Activated T-helper 1 cell treated with anti-CD3 and anti-CD28 coated beads, Interleukin-12 subunit alpha, Interleukin-12 subunit beta, Interleukin-2, Interleukin-4 antibody, amounts not matched to agents 30 ng/mL and 10 ng/mL and 1 ng/mL, durations not matched to agents 14 hours and 24 hours and 36 hours (primary cell): ENCODE data around the gene TMEM63A. TPM values are rescaled to one million over a fixed set of nuclear protein-coding genes. Genes with fewer than 3 reads are reported as not detected.
"Not testable (repeated sequence)": the region's sequence is repeated elsewhere in the genome, so short reads cannot be mapped to it uniquely, and the experiment has no call there.

Experiments
- DNase-seq: peaks from one replicate; pipeline ENCODE4 v3.0.0; 2021; ENCODE audit warnings: low spot score
- H3K27ac Mint-ChIP-seq: one replicate; pipeline ENCODE4 v1.8.0; 2021; ENCODE audit warnings: mild to moderate bottlenecking, mixed read lengths
- H3K27me3 Mint-ChIP-seq: one replicate; pipeline ENCODE4 v1.8.0; 2022; ENCODE audit warnings: mild to moderate bottlenecking, moderate library complexity, mixed read lengths; ENCODE audit not compliant: insufficient read depth
- H3K36me3 Mint-ChIP-seq: one replicate; pipeline ENCODE4 v1.8.0; 2021; ENCODE audit warnings: low read depth, mixed read lengths
- H3K4me1 Mint-ChIP-seq: one replicate; pipeline ENCODE4 v1.8.0; 2021; ENCODE audit warnings: low read depth, mixed read lengths
- H3K4me3 Mint-ChIP-seq: one replicate; pipeline ENCODE4 v1.8.0; 2021; ENCODE audit warnings: mild to moderate bottlenecking, moderate library complexity, mixed read lengths
- H3K9me3 Mint-ChIP-seq: one replicate; pipeline ENCODE4 v1.8.0; 2021; ENCODE audit warnings: mixed read lengths
- intact Hi-C: fragments of 100-400 bp; cut with micrococcal nuclease; formaldehyde crosslinking; loops from one replicate; pipeline ENCODE4 v1.15.1; 2024
- total RNA-seq: library from RNA; stranded (reverse); gene quantifications from 2 replicates; pipeline ENCODE4 v1.2.3, GENCODE V29; 2022

Gene TMEM63A
- total RNA-seq, 1 donor from 2014 or later, result 23.4 TPM

DNA sequence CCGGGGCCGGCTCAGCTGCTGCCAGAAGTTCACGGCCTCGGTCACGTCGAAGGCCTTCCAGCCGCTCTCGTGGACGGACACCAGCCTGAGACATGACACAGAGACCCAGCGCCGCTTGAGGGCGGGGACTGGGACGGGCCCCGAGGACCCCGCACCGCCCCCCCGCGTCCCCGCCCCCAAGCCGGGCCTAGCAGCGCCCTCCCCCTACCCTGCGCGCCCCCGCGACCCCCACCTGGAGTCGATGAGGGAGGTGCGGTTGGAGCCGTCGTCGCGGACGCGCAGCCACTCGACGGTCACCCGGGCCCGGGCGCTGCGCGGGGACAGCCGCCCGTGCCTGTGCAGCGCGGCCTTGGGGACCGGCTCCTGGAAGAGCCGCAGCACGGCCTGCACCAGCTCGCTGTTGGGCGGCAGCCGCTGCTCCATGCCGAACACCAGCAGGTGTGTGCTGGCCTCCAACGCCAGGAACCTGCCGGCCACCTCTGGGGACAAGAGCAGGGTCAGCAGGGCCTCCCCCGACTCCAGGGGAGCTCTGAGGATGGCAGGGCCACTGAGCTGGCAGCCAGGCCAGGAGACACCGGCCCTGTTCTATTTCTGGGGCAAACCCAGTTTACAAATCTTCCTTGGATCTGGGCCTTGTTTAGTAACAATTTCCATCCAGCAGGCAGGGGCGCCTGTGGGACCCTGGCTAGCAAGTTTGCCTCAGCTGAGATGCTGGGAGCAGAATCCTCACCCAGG lies 5.5 kb upstream of the TMEM63A start:
- H3K27ac Mint-ChIP-seq, H3K4me3 Mint-ChIP-seq, DNase-seq, H3K36me3 Mint-ChIP-seq, intact Hi-C loops, H3K9me3 Mint-ChIP-seq: not testable (repeated sequence)
- Mint-ChIP-seq H3K4me1 (peaks cover 20% of the 10 kb centered on the region), H3K27me3 (peaks cover 29% of the 10 kb centered on the region)

DNA sequence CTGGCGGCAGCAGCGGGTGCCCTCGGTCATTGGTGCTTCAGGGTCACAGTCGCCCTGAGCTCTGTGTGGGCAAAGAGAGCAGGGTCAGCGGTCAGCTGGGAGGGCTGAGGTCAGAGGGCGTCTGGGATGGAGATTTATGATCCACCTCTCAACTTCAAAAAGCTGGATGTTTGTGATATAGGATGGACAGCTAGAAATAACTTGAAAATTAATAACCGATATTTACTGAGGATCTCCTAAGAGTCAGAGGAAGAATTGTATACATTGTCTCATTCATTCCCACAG lies 4.8 kb upstream of the TMEM63A start:
- Mint-ChIP-seq H3K27me3 (peaks cover 26% of the 10 kb centered on the region), H3K9me3 (no peaks in the 10 kb centered on the region), H3K4me3 (no peak overlapping the region), H3K27ac (no peak overlapping the region), H3K4me1 (peaks cover 20% of the 10 kb centered on the region), H3K36me3 (peaks cover 2% of the 10 kb centered on the region)
- intact Hi-C loops, result no loop called here
- DNase-seq, result no peak

DNA sequence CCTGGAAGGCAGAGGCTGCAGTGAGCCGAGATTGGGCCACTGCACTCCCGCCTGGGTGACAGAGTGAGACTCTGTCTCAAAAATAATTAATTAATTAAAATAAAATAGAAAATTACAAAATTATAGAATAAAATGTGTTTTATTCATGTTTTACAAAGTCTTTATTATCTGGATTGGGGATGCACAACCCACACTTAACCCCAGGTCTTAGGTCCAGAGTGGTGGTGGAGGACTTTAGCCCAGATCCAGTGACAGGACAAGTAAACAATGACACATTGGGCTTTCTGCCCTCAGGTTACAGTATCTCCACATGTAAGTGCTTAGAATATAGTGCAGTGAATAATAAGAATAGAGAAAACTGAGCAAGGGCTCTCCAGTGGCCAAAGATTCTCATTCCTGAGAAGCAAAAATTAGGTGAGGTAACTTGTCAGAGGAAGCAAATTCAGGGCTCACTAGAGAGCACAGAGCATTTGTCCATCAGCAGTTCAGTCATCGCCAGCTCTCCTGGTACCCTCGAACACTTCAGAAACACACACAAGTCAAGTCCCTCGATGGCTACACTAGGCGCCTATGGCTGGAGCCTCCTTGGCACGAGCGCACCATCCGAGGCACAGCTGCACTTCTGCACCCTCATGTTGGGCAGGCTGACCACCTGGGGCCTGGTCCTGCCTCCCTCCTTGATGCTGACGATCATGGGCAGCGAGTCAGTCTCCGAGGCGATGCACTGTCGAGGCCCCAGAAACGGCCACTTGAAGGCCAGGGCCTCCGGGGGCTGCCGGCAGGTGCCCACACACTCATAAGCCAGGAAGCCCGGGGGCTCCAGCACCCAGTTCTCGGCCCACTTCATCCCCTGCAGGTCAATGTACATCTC lies 4.2 kb upstream of the TMEM63A start:
- Mint-ChIP-seq H3K4me3 (no peak overlapping the region), H3K27ac (no peak overlapping the region), H3K27me3 (peaks cover 23% of the 10 kb centered on the region), H3K4me1 (peaks cover 15% of the 10 kb centered on the region), H3K9me3 (no peaks in the 10 kb centered on the region), H3K36me3 (peaks cover 2% of the 10 kb centered on the region)
- intact Hi-C loops, result no loop called here
- DNase-seq, result no peak

DNA sequence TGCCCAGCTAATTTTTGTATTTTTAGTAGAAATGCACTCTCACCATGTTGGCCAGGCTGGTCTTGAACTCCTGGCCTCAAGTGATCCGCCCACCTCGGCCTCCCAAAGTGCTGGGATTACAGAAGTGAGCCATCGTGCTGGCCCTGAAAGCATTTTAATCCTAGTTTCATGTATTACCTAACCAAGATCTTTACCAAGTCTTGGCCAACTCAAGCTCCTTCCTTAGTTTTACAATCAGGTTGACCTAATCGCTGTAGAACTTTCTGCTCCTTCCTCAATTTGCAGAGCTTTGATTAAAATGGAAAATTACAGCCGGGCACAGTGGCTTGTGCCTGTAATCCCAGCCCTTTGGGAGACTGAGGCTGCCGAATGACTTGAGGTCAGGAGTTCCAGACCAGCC lies 3.2 kb upstream of the TMEM63A start:
- Mint-ChIP-seq H3K4me3 (no peak overlapping the region), H3K4me1 (peaks cover 21% of the 10 kb centered on the region), H3K27ac (no peak overlapping the region), H3K36me3 (peaks cover 2% of the 10 kb centered on the region), H3K9me3 (no peaks in the 10 kb centered on the region), H3K27me3 (peaks cover 20% of the 10 kb centered on the region)
- no peak for DNase-seq
- intact Hi-C loops, result no loop called here

DNA sequence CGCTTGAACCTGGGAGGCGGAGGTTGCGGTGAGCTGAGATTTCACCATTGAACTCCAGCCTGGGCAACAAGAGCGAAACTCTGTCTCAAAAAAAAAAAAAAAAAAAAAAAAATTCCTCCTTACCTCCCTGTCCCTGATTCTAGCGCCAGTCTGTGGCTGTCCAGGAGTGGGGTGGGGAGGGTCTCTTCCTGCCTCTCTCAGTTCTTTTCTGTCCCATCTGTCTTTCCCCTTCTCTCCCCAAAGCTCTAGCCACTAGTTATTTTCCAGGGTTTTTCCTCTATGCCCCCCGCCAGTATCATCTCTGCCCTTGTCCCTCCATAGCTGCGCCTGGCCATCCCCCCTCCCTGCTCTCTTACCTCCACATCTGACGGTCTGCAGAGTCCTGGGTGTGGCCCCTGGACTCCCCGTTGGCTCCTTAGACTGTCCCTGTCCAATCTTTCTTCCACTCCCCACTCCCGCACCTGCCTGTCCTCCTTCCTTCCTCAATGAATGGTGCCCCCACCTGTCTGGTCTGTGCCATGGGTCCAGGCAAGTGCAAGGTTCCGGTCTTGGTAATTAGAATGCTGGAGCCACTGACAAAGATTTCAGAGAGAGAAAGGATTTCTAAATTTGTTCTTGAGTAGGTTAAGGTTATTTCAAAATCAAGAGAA lies 1.6 kb upstream of the TMEM63A start:
- intact Hi-C loops, result loop anchor here (2.0 kb wide), 1 partner anchor 115 kb away; the partner anchor contains the start of gene SDE2
- H3K27me3 Mint-ChIP-seq, result peaks cover 20% of the 10 kb centered on the region
- H3K4me1 Mint-ChIP-seq, result peaks cover 36% of the 10 kb centered on the region
- peak overlapping the region; percentile 86 for H3K4me3 Mint-ChIP-seq
- DNase-seq, result no peak
- H3K36me3 Mint-ChIP-seq, result peaks cover 2% of the 10 kb centered on the region
- H3K27ac Mint-ChIP-seq, result peak overlapping the region; percentile 58
- H3K9me3 Mint-ChIP-seq, result no peaks in the 10 kb centered on the region

DNA sequence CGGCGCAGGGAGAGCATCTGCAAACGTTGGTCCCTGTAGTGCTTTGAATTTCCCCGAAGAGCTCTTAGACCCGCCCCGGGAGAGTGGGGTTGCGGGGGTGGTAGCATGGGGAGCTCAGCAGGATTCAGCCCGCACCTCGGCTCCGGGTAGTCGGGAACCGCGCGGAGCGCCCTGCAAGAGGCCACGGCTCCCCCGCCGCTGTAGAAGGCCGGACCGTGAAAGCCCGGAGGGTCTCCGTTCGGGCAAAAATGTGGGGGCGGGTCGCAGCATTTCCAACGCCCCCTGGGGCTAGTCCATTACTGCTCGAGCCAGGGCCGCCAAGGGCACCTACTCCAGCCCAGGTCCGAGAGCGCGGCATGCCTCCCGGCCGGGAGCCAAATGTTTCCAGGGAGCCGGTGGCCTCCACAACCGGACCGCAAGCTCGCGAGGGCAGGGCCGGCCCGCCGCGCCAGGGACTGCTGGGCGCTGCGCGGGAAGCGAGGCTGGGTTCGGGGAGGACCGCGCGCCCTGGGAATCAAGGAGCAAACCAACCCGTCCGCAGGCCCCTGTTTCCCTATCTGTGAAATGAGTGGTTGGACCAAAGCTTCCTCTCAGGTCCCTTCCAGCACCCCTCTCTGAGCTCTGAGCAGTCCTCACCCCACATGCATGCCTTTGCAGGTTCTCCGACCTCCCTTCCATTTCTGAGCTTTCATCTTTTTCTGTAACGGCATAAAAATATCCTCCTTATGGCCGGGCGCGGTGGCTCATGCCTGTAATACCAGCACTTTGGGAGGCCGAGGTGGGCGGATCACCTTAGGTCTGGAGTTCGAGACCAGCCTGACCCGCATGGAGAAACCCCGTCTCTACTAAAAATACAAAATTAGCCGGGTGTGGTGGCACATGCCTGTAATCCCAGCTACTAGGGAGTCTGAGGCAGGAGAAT lies 775 bp upstream of the TMEM63A start:
- peaks cover 19% of the 10 kb centered on the region for H3K27me3 Mint-ChIP-seq
- peak; percentile 9 for DNase-seq
- peak overlapping the region; percentile 76 for H3K27ac Mint-ChIP-seq
- peak overlapping the region; percentile 86 for H3K4me3 Mint-ChIP-seq
- intact Hi-C loops, result loop anchor here (1.0 to 2.0 kb wide), 3 partner anchors 14 to 116 kb away; partner anchors contain the start of genes PYCR2 and SDE2
- peaks cover 43% of the 10 kb centered on the region for H3K4me1 Mint-ChIP-seq
- no peaks in the 10 kb centered on the region for H3K9me3 Mint-ChIP-seq
- H3K36me3 Mint-ChIP-seq, result peaks cover 8% of the 10 kb centered on the region

DNA sequence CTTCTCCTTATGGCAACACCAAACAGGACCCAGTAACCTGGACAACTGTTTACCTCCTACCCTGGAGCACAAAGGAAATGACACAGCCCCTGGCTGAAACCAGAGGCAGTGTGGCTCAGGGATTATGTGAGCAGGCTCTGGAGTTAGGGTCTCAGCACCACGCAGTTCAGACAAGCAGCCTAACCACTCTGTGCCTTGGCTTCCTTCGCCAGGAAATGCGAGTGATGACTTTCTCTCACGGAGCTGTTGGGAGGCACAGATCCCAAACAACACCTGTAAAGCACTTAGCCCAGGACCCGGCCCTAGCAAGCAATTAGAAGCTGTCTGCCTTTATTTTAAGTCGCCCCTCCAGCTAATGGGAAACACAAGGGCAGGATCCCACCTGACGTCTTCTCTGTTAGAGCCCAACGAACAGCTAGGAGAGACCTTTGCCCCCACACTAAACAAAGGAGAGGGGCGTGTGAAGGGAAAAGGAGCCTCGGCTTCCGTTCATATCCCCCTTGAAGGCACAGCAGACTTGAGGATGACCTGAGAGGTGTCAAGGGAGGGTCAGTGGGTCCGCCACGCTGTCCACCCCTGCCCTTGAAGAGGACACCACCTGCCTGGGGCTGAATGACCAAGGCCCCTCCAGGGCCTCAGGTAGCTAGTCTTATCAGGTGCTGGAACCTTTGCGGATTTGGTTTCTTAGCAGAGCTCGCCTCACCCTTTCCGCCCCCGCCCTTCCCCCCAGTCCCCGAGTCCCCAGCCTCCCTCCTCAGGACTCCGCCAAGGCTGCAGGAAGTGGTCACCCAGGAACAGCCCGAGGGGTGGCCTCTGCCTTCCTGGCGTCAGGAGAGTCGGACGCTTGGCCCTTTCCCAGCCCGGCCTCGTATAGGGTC lies 860 bp downstream of the TMEM63A start:
- peak overlapping the region; percentile 86 for H3K4me3 Mint-ChIP-seq
- peaks cover 16% of the 10 kb centered on the region for H3K27me3 Mint-ChIP-seq
- peak overlapping the region; percentile 77 for H3K27ac Mint-ChIP-seq
- intact Hi-C loops, result loop anchor here (1.0 kb wide), 3 partner anchors 15 to 104 kb away; partner anchors contain the start of gene SRP9
- H3K9me3 Mint-ChIP-seq, result no peaks in the 10 kb centered on the region
- H3K36me3 Mint-ChIP-seq, result peaks cover 18% of the 10 kb centered on the region
- H3K4me1 Mint-ChIP-seq, result peaks cover 55% of the 10 kb centered on the region
- peak; percentile 31 for DNase-seq

DNA sequence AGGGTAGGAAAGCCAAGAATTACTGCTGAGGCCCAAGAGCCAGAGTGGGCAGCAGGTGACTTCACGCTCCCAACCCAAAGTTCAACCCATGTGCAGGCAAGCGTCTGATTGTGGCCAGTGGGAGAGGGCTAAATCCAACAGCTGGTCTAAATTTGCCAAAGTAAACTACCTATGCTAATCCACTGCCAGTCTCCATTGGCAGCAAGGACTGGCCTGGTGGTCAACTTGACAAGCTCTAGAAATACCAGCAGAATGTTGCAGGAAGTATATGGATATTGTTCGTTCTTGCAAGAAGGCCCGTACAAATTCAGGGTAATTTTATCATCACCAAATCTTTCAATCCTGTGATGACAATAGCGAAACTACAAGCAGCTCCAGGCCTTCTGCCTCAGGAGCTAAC lies 1.5 kb downstream of the TMEM63A start:
- H3K27me3 Mint-ChIP-seq, result peaks cover 14% of the 10 kb centered on the region
- H3K9me3 Mint-ChIP-seq, result no peaks in the 10 kb centered on the region
- H3K36me3 Mint-ChIP-seq, result peaks cover 22% of the 10 kb centered on the region
- no peak overlapping the region for H3K27ac Mint-ChIP-seq
- intact Hi-C loops, result loop anchor here (1.0 kb wide), 3 partner anchors 14 to 103 kb away; partner anchors contain the start of gene SRP9
- peak overlapping the region; percentile 86 for H3K4me3 Mint-ChIP-seq
- no peak for DNase-seq
- H3K4me1 Mint-ChIP-seq, result peaks cover 55% of the 10 kb centered on the region

DNA sequence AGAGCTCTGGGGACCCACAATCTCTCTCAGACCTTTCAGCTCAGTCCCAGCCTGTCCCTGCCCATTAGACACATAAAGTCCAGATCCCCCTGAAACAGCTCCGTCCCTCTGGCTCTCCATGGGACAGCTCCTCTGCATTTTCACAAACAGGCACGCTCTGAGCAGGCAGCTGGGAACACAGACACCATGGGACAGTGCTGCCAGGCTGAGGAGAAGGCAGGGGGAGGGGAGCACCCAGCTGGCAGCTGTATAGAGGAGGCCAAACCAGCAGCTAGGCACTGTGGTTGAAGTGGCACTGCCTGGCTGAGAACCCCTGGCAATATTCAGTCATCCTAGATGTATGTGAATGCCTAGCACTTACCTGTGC lies 2.0 kb downstream of the TMEM63A start:
- Mint-ChIP-seq H3K4me3 (peak overlapping the region; percentile 86), H3K9me3 (no peaks in the 10 kb centered on the region), H3K4me1 (peaks cover 55% of the 10 kb centered on the region), H3K27ac (no peak overlapping the region), H3K27me3 (peaks cover 10% of the 10 kb centered on the region), H3K36me3 (peaks cover 22% of the 10 kb centered on the region)
- intact Hi-C loops, result no loop called here
- DNase-seq, result no peak

DNA sequence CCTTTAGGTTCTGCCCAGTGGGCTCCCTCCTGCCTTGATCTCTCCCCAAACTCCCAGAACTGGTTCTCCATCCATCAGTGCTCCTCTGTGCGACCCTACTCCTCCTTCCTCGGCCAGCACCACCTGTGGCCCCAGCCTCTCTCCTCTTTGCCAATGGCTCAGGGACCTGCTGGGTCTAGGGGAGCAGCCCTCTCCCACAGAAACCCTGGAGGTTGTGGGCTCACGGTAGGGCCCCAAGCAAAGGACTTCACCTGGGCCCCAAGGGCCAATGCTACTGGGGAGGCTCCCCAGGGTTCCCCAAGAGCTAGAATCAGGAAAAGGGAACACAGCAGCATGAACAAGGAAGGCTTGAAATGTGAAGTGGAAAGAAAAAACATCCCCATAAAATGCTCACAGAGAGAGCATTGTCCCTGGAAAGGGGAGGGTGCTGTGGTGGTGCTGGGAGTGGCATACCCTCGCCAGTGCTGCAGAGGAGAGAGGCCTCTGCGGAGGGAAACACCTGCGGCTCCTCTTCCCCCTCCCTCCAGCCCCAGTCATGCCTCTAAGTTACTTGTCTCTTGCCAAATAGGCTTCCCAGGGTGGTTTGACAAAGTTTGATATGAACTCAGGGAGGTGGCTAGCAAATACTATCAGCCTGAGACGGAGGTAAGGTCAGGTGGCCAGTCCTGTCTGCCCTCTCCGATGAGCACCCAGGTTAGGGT lies 2.5 kb downstream of the TMEM63A start:
- Mint-ChIP-seq H3K36me3 (peaks cover 22% of the 10 kb centered on the region), H3K4me1 (peaks cover 55% of the 10 kb centered on the region), H3K27me3 (peaks cover 9% of the 10 kb centered on the region), H3K9me3 (no peaks in the 10 kb centered on the region), H3K27ac (no peak overlapping the region), H3K4me3 (peak overlapping the region; percentile 86)
- intact Hi-C loops, result loop anchor here (5.0 kb wide), 1 partner anchor 1377 kb away; no protein-coding TSS in a partner anchor
- DNase-seq, result no peak

DNA sequence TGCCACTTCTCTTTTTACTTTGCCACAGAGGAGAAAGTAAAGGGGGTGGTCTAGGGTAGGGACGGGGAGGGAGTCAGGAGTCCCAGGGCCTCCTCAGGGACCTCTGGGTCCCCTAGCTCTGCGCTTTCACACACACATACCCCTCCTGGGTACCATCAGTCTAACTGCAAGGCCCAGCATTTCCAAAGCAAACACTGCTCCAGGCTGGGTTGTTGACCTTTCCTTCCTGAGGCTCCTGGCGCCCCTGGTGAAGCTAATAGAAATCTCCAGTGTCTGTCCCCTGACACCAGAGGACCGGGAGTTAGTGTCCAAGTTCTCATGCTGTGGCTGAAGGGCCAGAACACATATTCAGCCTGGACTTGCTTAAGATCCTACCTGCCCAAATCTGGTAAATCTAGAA lies 3.9 kb downstream of the TMEM63A start:
- H3K27me3 Mint-ChIP-seq, result peaks cover 2% of the 10 kb centered on the region
- no peaks in the 10 kb centered on the region for H3K9me3 Mint-ChIP-seq
- H3K4me1 Mint-ChIP-seq, result peaks cover 47% of the 10 kb centered on the region
- DNase-seq, result no peak
- peak overlapping the region; percentile 48 for H3K27ac Mint-ChIP-seq
- H3K36me3 Mint-ChIP-seq, result peaks cover 27% of the 10 kb centered on the region
- intact Hi-C loops, result loop anchor here (5.0 kb wide), 1 partner anchor 1376 kb away; no protein-coding TSS in a partner anchor
- no peak overlapping the region for H3K4me3 Mint-ChIP-seq
